ENCODE data around the gene IFTAP. TPM values are rescaled to one million over a fixed set of nuclear protein-coding genes. Genes with fewer than 3 reads are reported as not detected.

The IFTAP gene
- total and polyA plus RNA-seq, 11 donors: 30.9 to 89.0 (median 42.5) TPM

GRCh38 chr11:36703055-36703404, 108.7 kb downstream of the IFTAP start:
- peaks cover 0 to 3% (median 0%) of the 10 kb centered on the region in 12 donors for H3K4me1 ChIP-seq
- H3K4me3 ChIP-seq: no peak overlapping the region
- H3K27me3 ChIP-seq: no peaks in the 10 kb centered on the region
- no peaks in the 10 kb centered on the region for H3K9me3 ChIP-seq
- DNase-seq (no peak), ATAC-seq (no peak)
- TF ChIP-seq POLR2A (IDR thresholded peaks at IDR 0.05): no peak
- TF ChIP-seq CTCF (IDR thresholded peaks at IDR 0.05): no peak
- intact Hi-C loops (cut with DNase I): loop anchor here in 6 of 10 donors (2.0 to 5.0 kb wide), 4 partner anchors 42 to 46 kb away; no protein-coding TSS in a partner anchor
- WGBS, 4 donors: 56 to 62% (median 57%) methylated on average over 4 of the region's 4 CpGs
- no peaks in the 10 kb centered on the region for H3K36me3 ChIP-seq
- no peak overlapping the region for H3K27ac ChIP-seq

Other genes starting within 250 kb of the IFTAP start
- gene TRAF6, start 84.2 kb upstream of the IFTAP start, total RNA-seq: 10 to 100 TPM; 10.1 to 17.4 (median 15.1) TPM
- 1 to 10 TPM; 2.7 to 6.6 TPM for gene TRAF6, start 84.2 kb upstream of the IFTAP start, polyA plus RNA-seq
- 1 to 10 TPM in 7 of 9 donors, under 1 TPM in 2; 0.44 to 2.6 (median 1.6) TPM for gene RAG1, start 26.5 kb upstream of the IFTAP start, total RNA-seq
- under 1 TPM; 0.51 to 0.80 TPM for gene RAG1, start 26.5 kb upstream of the IFTAP start, polyA plus RNA-seq
- gene RAG2, start 3.7 kb downstream of the IFTAP start, total RNA-seq: not detected
- not detected for gene RAG2, start 3.7 kb downstream of the IFTAP start, polyA plus RNA-seq